ENCODE data around the gene NLRC3.
"Not testable (repeated sequence)": the region's sequence is repeated elsewhere in the genome, so short reads cannot be mapped to it uniquely, and the experiment has no call there.

NLRC3 gene

DNA sequence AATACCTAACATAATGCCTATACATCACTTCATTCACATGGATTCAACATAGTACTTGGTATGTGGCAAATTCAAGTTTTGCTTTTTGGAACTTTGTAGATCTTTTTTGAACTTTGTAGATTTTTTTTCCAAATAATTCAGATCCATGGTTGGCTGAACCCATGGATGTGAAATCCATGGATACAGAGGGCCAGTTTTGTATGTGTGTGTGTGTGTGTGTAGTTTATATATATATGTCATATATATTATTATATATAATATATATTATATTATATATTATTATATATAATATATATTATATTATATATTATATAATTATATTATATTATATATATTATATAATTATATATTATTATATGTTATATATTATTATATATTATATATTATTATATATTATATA lies 48.0 kb downstream of the NLRC3 start:
- ChIA-PET CTCF (no interaction called here), POLR2A (no interaction called here)
- TF ChIP-seq FOXM1 (IDR thresholded peaks at IDR 0.05; ENCODE audit: borderline replicate concordance) (no peak), SP1 (IDR thresholded peaks at IDR 0.05) (no peak), HDGF (IDR thresholded peaks at IDR 0.05; ENCODE audit: borderline replicate concordance) (no peak)
- no peak for DNase-seq (ENCODE audit: extremely low spot score)

DNA sequence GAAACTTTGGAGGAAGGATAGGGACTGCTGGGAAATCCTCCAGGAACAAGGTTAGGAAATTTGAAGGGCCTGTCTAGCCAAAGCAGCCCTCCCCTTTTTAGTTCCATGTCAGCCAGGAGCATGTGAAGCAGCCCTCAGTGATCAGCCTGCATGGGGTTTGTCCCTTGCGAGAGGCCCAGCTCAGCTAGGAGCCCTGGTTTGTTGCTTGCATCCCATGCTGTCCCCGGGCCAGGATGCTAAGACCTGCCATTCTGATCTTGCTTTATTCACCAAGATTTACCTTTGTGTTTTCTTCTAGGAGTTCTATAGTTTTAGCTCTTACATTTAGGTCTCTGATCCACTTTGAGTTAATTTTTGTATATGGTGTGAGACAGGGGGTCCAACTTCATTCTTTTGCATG lies 48.8 kb downstream of the NLRC3 start:
- ChIA-PET CTCF (no interaction called here), POLR2A (no interaction called here)
- DNase-seq (ENCODE audit: extremely low spot score): no peak
- TF ChIP-seq SUZ12 (IDR thresholded peaks at IDR 0.05): no peak
- TF ChIP-seq L3MBTL2 (conservative IDR thresholded peaks at IDR 0.05): no peak
- no peak for TF ChIP-seq ELF4 (IDR thresholded peaks at IDR 0.05)
- TF ChIP-seq ZNF384 (IDR thresholded peaks at IDR 0.05): no peak
- no peak for TF ChIP-seq NFRKB (IDR thresholded peaks at IDR 0.05)
- no peak for TF ChIP-seq FOXA1 (IDR thresholded peaks at IDR 0.05)
- TF ChIP-seq LEF1 (IDR thresholded peaks at IDR 0.05; ENCODE audit: borderline replicate concordance): no peak
- no peak for TF ChIP-seq ARNT (IDR thresholded peaks at IDR 0.05)
- TF ChIP-seq SP1 (IDR thresholded peaks at IDR 0.05): no peak
- no peak for TF ChIP-seq FOXK2 (IDR thresholded peaks at IDR 0.05)
- TF ChIP-seq HDGF (IDR thresholded peaks at IDR 0.05; ENCODE audit: borderline replicate concordance): no peak

DNA sequence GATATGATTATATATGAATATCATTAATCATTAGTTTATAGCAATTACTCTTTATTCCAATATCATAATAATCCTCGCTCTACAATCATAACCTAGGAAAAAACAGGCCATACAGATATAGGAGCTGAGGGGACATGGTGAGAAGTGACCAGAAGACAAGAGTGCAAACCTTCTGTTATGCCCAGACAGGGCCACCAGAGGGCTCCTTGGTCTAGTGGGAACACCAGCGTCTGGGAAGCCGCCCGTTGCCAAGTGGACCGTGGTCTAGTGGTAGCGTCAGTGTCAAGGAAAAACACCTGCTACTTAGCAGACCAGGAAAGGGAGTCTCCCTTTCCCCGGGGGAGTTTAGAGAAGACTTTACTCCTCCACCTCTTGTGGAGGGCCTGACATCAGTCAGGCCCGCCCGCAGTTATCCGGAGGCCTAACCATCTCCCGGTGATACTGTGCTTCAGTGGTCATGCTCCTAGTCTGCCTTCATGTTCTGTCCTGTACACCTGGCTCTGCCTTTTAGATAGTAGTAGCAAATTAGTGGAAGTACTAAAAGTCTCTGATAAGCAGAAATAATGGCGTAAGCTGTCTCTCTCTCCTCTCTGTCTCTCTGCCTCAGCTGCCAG lies 49.9 kb downstream of the NLRC3 start:
- DNase-seq (ENCODE audit: extremely low spot score); POLR2A ChIA-PET: not testable (repeated sequence)
- CTCF ChIA-PET: interaction anchor here (0.6 to 1.7 kb wide), 3 partner anchors 10 to 196 kb away, joined by 3 to 4 read pairs (median 3); no protein-coding TSS in a partner anchor

DNA sequence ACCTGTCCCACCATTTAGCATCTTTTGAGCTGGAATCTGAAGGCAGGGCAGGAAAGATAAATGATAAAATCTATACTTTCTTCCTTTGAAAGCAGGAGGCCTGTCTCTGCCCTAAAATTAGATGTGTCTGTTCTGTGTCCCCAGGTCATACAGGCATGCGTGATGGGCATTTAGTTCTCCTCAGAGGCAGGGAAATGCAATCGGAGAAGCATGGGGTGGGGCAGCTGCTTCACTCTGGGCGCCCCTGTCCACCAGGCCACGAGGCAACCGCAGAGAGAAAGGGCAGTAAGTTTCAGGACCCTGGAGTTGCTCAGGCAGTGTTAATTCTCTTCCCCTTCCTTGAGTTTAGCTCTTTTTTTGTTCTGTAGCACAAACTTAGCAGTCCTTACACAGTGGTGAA lies 51.3 kb downstream of the NLRC3 start:
- no peak for TF ChIP-seq ARNT (IDR thresholded peaks at IDR 0.05)
- POLR2A ChIA-PET: no interaction called here
- CTCF ChIA-PET: interaction anchor here (0.7 to 1.6 kb wide), 2 partner anchors 21 to 675 kb away, joined by 3 to 4 read pairs; no protein-coding TSS in a partner anchor
- DNase-seq (ENCODE audit: extremely low spot score): no peak

DNA sequence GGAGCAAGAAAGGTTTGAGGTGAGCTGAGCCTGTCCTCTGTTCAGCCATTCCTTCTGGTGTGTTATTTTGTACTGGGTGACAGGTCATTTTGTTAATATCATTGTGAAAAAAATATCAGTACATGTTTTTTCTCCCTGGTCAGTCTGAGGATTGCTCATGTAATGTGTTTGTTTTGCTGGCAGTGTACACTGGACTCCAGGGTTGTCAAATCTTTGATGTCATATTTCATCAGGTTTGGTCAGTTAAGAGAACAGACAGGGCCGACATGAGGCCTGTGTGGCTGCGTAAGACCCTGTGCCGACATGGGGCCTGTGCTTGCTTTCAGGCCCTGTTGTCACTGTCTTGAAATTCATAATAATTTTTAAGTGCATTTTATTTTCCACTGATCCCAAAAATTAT lies 53.9 kb downstream of the NLRC3 start:
- ChIA-PET CTCF (no interaction called here), POLR2A (no interaction called here)
- DNase-seq (ENCODE audit: extremely low spot score): no peak
- TF ChIP-seq CTBP1 (IDR thresholded peaks at IDR 0.05; ENCODE audit: borderline replicate concordance): no peak

GRCh38 chr16:3520841-3521240 lies 56.4 kb downstream of the NLRC3 start:
- TF ChIP-seq HDGF (IDR thresholded peaks at IDR 0.05; ENCODE audit: borderline replicate concordance) (no peak), SUZ12 (IDR thresholded peaks at IDR 0.05) (no peak), NFRKB (IDR thresholded peaks at IDR 0.05) (no peak), L3MBTL2 (conservative IDR thresholded peaks at IDR 0.05) (no peak), FOXK2 (IDR thresholded peaks at IDR 0.05) (no peak), CTBP1 (IDR thresholded peaks at IDR 0.05; ENCODE audit: borderline replicate concordance) (no peak), BHLHE40 (IDR thresholded peaks at IDR 0.05; ENCODE audit: borderline replicate concordance) (no peak), FOXA1 (IDR thresholded peaks at IDR 0.05) (no peak), ELF4 (IDR thresholded peaks at IDR 0.05) (no peak), LEF1 (IDR thresholded peaks at IDR 0.05; ENCODE audit: borderline replicate concordance) (no peak), PKNOX1 (IDR thresholded peaks at IDR 0.05) (no peak), ARNT (IDR thresholded peaks at IDR 0.05) (no peak), TARDBP (IDR thresholded peaks at IDR 0.05) (no peak), SP1 (IDR thresholded peaks at IDR 0.05) (no peak), FOXM1 (IDR thresholded peaks at IDR 0.05; ENCODE audit: borderline replicate concordance) (no peak), ZNF384 (IDR thresholded peaks at IDR 0.05) (no peak)
- ChIA-PET CTCF (no interaction called here), POLR2A (no interaction called here)
- DNase-seq (ENCODE audit: extremely low spot score): no peak

GRCh38 chr16:3520413-3520812 lies 56.8 kb downstream of the NLRC3 start:
- ChIA-PET CTCF (no interaction called here), POLR2A (no interaction called here)
- DNase-seq (ENCODE audit: extremely low spot score): no peak
- no peak for TF ChIP-seq ARNT (IDR thresholded peaks at IDR 0.05)
- TF ChIP-seq BHLHE40 (IDR thresholded peaks at IDR 0.05; ENCODE audit: borderline replicate concordance): no peak
- no peak for TF ChIP-seq LEF1 (IDR thresholded peaks at IDR 0.05; ENCODE audit: borderline replicate concordance)
- no peak for TF ChIP-seq L3MBTL2 (conservative IDR thresholded peaks at IDR 0.05)
- no peak for TF ChIP-seq FOXA1 (IDR thresholded peaks at IDR 0.05)
- TF ChIP-seq CTBP1 (IDR thresholded peaks at IDR 0.05; ENCODE audit: borderline replicate concordance): no peak
- no peak for TF ChIP-seq SP1 (IDR thresholded peaks at IDR 0.05)
- no peak for TF ChIP-seq NFRKB (IDR thresholded peaks at IDR 0.05)

DNA sequence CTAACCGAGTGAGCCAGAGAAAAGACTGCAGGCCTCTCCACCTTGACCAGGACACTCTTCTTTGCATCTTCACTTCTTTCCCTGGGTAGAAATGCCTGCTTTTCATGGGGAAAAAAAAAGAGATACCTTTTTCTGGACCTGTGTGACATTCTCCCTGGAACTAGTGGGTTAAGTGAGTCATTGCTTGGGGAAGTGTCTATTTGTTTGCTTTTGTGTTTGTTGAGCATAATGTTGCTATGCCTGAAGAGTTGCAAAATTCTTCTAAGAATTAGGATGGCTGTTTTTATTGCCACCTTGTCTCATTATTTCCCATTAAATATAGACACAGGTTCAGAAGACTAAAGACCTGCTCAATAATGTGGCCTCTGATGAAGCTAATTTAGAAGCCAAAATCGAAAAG lies 57.6 kb downstream of the NLRC3 start:
- no peak for DNase-seq (ENCODE audit: extremely low spot score)
- no peak for TF ChIP-seq SP1 (IDR thresholded peaks at IDR 0.05)
- CTCF ChIA-PET: no interaction called here
- POLR2A ChIA-PET: no interaction called here

DNA sequence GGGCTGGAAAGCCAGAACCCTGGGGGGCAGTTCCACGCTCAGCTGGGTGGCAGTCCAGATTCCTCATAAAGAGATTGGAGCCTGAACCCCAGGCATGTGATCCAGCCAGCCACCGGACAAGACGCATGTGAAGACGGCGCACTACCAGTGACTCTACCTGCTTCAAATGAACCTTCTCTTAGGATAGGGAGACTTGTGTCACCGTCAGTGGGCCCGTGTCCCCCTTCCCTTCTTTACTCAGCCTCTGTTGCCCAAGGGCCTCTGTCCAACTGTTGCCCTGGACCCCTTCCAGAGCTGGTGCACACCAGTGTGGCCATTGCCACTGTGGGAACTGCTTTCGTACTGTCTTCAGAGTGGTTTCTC lies 58.2 kb downstream of the NLRC3 start:
- TF ChIP-seq FOXA1 (IDR thresholded peaks at IDR 0.05) (no peak), FOXM1 (IDR thresholded peaks at IDR 0.05; ENCODE audit: borderline replicate concordance) (no peak), SUZ12 (IDR thresholded peaks at IDR 0.05) (no peak), ELF4 (IDR thresholded peaks at IDR 0.05) (no peak), TARDBP (IDR thresholded peaks at IDR 0.05) (no peak), NFRKB (IDR thresholded peaks at IDR 0.05) (no peak), LEF1 (IDR thresholded peaks at IDR 0.05; ENCODE audit: borderline replicate concordance) (no peak), FOXK2 (IDR thresholded peaks at IDR 0.05) (no peak), ZNF384 (IDR thresholded peaks at IDR 0.05) (no peak), ARNT (IDR thresholded peaks at IDR 0.05) (no peak)
- DNase-seq (ENCODE audit: extremely low spot score): no peak
- POLR2A ChIA-PET: no interaction called here
- CTCF ChIA-PET: no interaction called here

All from HEK293T (cell line).